Dendritic cell treated with granulocyte-macrophage colony-stimulating factor and Interleukin-4, amounts not matched to agents 40 ng/mL and 50 ng/mL, for 4 days (primary cell): Measurements from ENCODE around the gene IFNA8.
"Not testable (repeated sequence)": the region's sequence is repeated elsewhere in the genome, so short reads cannot be mapped to it uniquely, and the experiment has no call there.

Source experiments
- H3K27ac Mint-ChIP-seq: one replicate; pipeline ENCODE4 v1.8.0; 2022; ENCODE audit warnings: mild to moderate bottlenecking, mixed read lengths
- H3K27me3 Mint-ChIP-seq: one replicate; pipeline ENCODE4 v1.8.0; 2022; ENCODE audit warnings: mild to moderate bottlenecking, mixed read lengths
- H3K36me3 Mint-ChIP-seq: one replicate; pipeline ENCODE4 v1.8.0; 2022; ENCODE audit warnings: low read depth, mixed read lengths
- H3K4me1 Mint-ChIP-seq: one replicate; pipeline ENCODE4 v1.8.0; 2022; ENCODE audit warnings: low read depth, mixed read lengths
- H3K4me3 Mint-ChIP-seq: one replicate; pipeline ENCODE4 v1.8.0; 2022; ENCODE audit warnings: mild to moderate bottlenecking, moderate library complexity, mixed read lengths
- H3K9me3 Mint-ChIP-seq: one replicate; pipeline ENCODE4 v1.8.0; 2022; ENCODE audit warnings: mixed read lengths
- intact Hi-C: fragments of 100-400 bp; cut with micrococcal nuclease; formaldehyde crosslinking; loops from one replicate; pipeline ENCODE4 v1.15.0; 2022

Gene IFNA8

GRCh38 chr9:21440139-21440538 is 31.2 kb downstream of the IFNA8 start, which contains the start of gene IFNA1:
IFNA1 (plus strand) TSS chr9:21440439; CDS start chr9:21440508, 69 bp downstream.
- Mint-ChIP-seq H3K9me3 (no peaks in the 10 kb centered on the region), H3K27ac (no peak within 1 kb of the TSS), H3K27me3 (peaks cover 42% of the 10 kb centered on the region), H3K4me1 (peaks cover 10% of the 10 kb centered on the region), H3K4me3 (no peak within 1 kb of the TSS), H3K36me3 (no peaks in the 10 kb centered on the region)
- intact Hi-C loops: loop anchor here (5.0 kb wide), 1 partner anchor 188 kb away; no protein-coding TSS in a partner anchor

GRCh38 chr9:21443849-21444625 is 35.1 kb downstream of the IFNA8 start:
- H3K4me3 Mint-ChIP-seq: no peak overlapping the region
- no peaks in the 10 kb centered on the region for H3K9me3 Mint-ChIP-seq
- H3K36me3 Mint-ChIP-seq: no peaks in the 10 kb centered on the region
- peaks cover 10% of the 10 kb centered on the region for H3K4me1 Mint-ChIP-seq
- intact Hi-C loops: loop anchor here (5.0 kb wide), 1 partner anchor 192 kb away; no protein-coding TSS in a partner anchor
- H3K27ac Mint-ChIP-seq: no peak overlapping the region
- peaks cover 51% of the 10 kb centered on the region for H3K27me3 Mint-ChIP-seq

GRCh38 chr9:21449312-21449711 is 40.4 kb downstream of the IFNA8 start:
- H3K9me3 Mint-ChIP-seq, H3K4me1 Mint-ChIP-seq, H3K4me3 Mint-ChIP-seq, H3K27ac Mint-ChIP-seq, intact Hi-C loops, H3K36me3 Mint-ChIP-seq: not testable (repeated sequence)
- H3K27me3 Mint-ChIP-seq: peaks cover 58% of the 10 kb centered on the region

- Mint-ChIP-seq H3K27me3 (peaks cover 58% of the 10 kb centered on the region), H3K4me1 (no peaks in the 10 kb centered on the region), H3K36me3 (no peaks in the 10 kb centered on the region), H3K9me3 (no peaks in the 10 kb centered on the region), H3K27ac (no peak overlapping the region), H3K4me3 (no peak overlapping the region)
- intact Hi-C loops: no loop called here
These were observed 41.9 kb downstream of the IFNA8 start for GRCh38 chr9:21450733-21451394.

- H3K27ac Mint-ChIP-seq: no peak overlapping the region
- no peak overlapping the region for H3K4me3 Mint-ChIP-seq
- no peaks in the 10 kb centered on the region for H3K9me3 Mint-ChIP-seq
- H3K36me3 Mint-ChIP-seq: no peaks in the 10 kb centered on the region
- intact Hi-C loops: no loop called here
- H3K4me1 Mint-ChIP-seq: no peaks in the 10 kb centered on the region
- H3K27me3 Mint-ChIP-seq: peaks cover 46% of the 10 kb centered on the region
These were observed 43.8 kb downstream of the IFNA8 start for GRCh38 chr9:21452681-21453080.

GRCh38 chr9:21454149-21454548 is 45.2 kb downstream of the IFNA8 start:
- intact Hi-C loops: no loop called here
- Mint-ChIP-seq H3K4me3 (no peak overlapping the region), H3K4me1 (no peaks in the 10 kb centered on the region), H3K27ac (no peak overlapping the region), H3K9me3 (no peaks in the 10 kb centered on the region), H3K27me3 (peaks cover 36% of the 10 kb centered on the region), H3K36me3 (no peaks in the 10 kb centered on the region)

- intact Hi-C loops: loop anchor here (5.0 kb wide), 2 partner anchors 128 to 203 kb away; no protein-coding TSS in a partner anchor
- no peak overlapping the region for H3K4me3 Mint-ChIP-seq
- no peak overlapping the region for H3K27ac Mint-ChIP-seq
- no peaks in the 10 kb centered on the region for H3K9me3 Mint-ChIP-seq
- no peaks in the 10 kb centered on the region for H3K4me1 Mint-ChIP-seq
- no peaks in the 10 kb centered on the region for H3K36me3 Mint-ChIP-seq
- peaks cover 24% of the 10 kb centered on the region for H3K27me3 Mint-ChIP-seq
These were observed 46.4 kb downstream of the IFNA8 start for GRCh38 chr9:21455320-21455719.
